BJ (cell line): ENCODE data around the gene FAF1. TPM values are rescaled to one million over a fixed set of nuclear protein-coding genes. Genes with fewer than 3 reads are reported as not detected.
A peak's percentile ranks its signal among the peaks of the same experiment; 100 is the strongest.
"Not testable (repeated sequence)": the region's sequence is repeated elsewhere in the genome, so short reads cannot be mapped to it uniquely, and the experiment has no call there.

Source experiments
- CTCF ChIA-PET: fragments of 350-600 bp; formaldehyde crosslinking; extraction: SDS; loops from one replicate; lab custom pipeline; 2021; ENCODE audit warnings: antibody characterized with exemption, inconsistent platforms; lab: Yijun Ruan, JAX
- POLR2A ChIA-PET: fragments of 300-600 bp; sonication (Branson Sonifier 250); formaldehyde crosslinking; extraction: SDS; loops from one replicate; lab custom pipeline; 2021; ENCODE audit warnings: antibody characterized with exemption; lab: Charles Lee
- DNase-seq: peaks from one replicate; pipeline ENCODE4 v3.0.0-alpha.2; 2011; ENCODE audit warnings: low read depth
- H3K27me3 ChIP-seq: 2 replicates; pipeline ENCODE4 v1.6.0; 2011; ENCODE audit warnings: low read length; ENCODE audit not compliant: control insufficient read depth, insufficient read depth
- H3K36me3 ChIP-seq: 2 replicates; pipeline ENCODE4 v1.5.1; 2011; ENCODE audit warnings: low read length; ENCODE audit not compliant: control insufficient read depth, insufficient read depth
- H3K4me3 ChIP-seq: 2 replicates; pipeline ENCODE4 v1.5.1; 2011; ENCODE audit warnings: low read depth, mild to moderate bottlenecking, control low read depth, low read length
- CTCF ChIP-seq: IDR thresholded peaks from 2 replicates; pipeline ENCODE4 v1.5.1; 2011; ENCODE audit warnings: low read depth, mild to moderate bottlenecking, control low read depth, inconsistent platforms, low read length, moderate library complexity; ENCODE audit not compliant: insufficient read depth
- polyA plus RNA-seq: library from polyadenylated mRNA; depleted of rRNA; stranded (reverse); fragments of >200 nt; gene quantifications from 2 replicates; pipeline ENCODE4 v1.2.3, GENCODE V29; 2011

The FAF1 gene
- polyA plus RNA-seq, 1 experiment, result 15.5 TPM

GRCh38 chr1:50766688-50767087, 193.4 kb downstream of the FAF1 start:
- POLR2A ChIA-PET, result interaction anchor here (0.7 kb wide), 1 partner anchor 20 kb away, joined by 11 read pairs; no protein-coding TSS in a partner anchor
- CTCF ChIA-PET, result no interaction called here
- Histone ChIP-seq H3K27me3 (no peaks in the 10 kb centered on the region), H3K36me3 (no peaks in the 10 kb centered on the region), H3K4me3 (no peak overlapping the region)
- TF ChIP-seq CTCF, result no peak
- DNase-seq, result no peak

- H3K36me3 ChIP-seq, POLR2A ChIA-PET, H3K27me3 ChIP-seq, DNase-seq, CTCF ChIA-PET, H3K4me3 ChIP-seq: not testable (repeated sequence)
Measured at GRCh38 chr1:50756543-50756942, 203.5 kb downstream of the FAF1 start.

DNA sequence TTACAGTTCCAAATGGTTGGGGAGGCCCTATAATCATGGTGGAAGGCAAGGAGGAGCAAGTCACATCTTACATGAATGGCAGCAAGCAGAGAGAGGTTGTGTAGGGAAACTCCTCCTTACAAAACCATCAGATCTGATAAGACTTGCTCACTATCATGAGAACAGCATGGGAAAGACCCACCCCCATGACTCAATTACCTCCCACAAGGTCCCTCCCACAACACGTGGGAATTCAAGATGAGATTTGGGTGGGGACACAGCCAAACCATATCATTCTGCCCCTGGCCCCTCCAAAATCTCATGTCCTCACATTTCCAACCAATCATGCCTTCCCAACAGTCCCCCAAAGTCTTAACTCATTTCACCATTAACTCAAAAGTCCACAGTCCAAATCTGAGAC, 205.3 kb downstream of the FAF1 start:
- POLR2A ChIA-PET, DNase-seq, H3K4me3 ChIP-seq, H3K27me3 ChIP-seq, H3K36me3 ChIP-seq: not testable (repeated sequence)
- CTCF ChIA-PET, result interaction anchor here (1.5 kb wide), 1 partner anchor 19 kb away, joined by 3 read pairs; no protein-coding TSS in a partner anchor

DNA sequence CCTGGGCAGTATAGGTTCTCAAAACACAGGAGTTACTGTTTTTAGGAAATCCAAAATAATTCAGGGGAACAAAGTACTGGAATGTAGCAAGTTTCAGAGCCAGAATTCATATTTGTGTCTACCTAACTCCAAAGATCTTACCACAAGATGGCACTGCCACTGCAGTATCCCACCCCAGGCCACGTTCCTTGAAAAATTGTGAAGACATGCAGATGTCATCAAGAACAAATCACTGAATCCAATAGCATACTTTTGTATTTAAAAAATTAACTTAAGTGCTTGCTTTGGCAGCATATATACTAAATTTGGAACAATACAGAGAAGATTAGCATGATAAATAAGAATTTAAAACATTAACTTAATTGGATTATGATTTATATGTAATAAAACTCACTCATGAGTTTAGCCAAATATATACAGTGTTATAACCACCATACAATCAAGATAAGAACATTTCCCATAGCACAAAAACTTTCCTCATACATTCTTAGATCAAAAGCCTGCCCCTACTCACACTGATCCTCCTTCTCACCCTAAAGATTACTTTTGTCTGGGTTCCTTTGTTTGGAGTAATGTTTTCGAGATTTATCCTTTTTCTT, 209.9 kb downstream of the FAF1 start:
- POLR2A ChIA-PET, result no interaction called here
- CTCF ChIA-PET, result interaction anchor here (1.4 kb wide), 1 partner anchor 24 kb away, joined by 7 read pairs; no protein-coding TSS in a partner anchor
- no peaks in the 10 kb centered on the region for H3K36me3 ChIP-seq
- DNase-seq, result no peak
- peak; percentile 62 for TF ChIP-seq CTCF
- no peak overlapping the region for H3K4me3 ChIP-seq
- H3K27me3 ChIP-seq, result no peaks in the 10 kb centered on the region

GRCh38 chr1:50747394-50747793, 212.7 kb downstream of the FAF1 start:
- no peaks in the 10 kb centered on the region for H3K27me3 ChIP-seq
- 0 out of 2 replicates have a peak, but pooled peaks cover 1% of the 10 kb centered on the region for H3K36me3 ChIP-seq
- no peak for TF ChIP-seq CTCF
- ChIA-PET CTCF (interaction anchor here (1.4 kb wide), 1 partner anchor 12 kb away, joined by 3 read pairs; no protein-coding TSS in a partner anchor), POLR2A (interaction anchor here (0.5 kb wide), 1 partner anchor 19 kb away, joined by 11 read pairs; no protein-coding TSS in a partner anchor)
- DNase-seq, result no peak
- no peak overlapping the region for H3K4me3 ChIP-seq

GRCh38 chr1:50742523-50742922, 217.5 kb downstream of the FAF1 start:
- Histone ChIP-seq H3K4me3 (no peak overlapping the region), H3K36me3 (0 out of 2 replicates have a peak, but pooled peaks cover 1% of the 10 kb centered on the region), H3K27me3 (no peaks in the 10 kb centered on the region)
- no peak for TF ChIP-seq CTCF
- ChIA-PET CTCF (interaction anchor here (0.6 kb wide), 1 partner anchor 67 kb away, joined by 5 read pairs; no protein-coding TSS in a partner anchor), POLR2A (no interaction called here)
- DNase-seq, result no peak
